ENCODE data around the gene DCBLD1.
A peak's percentile ranks its signal among the peaks of the same experiment; 100 is the strongest.

The DCBLD1 gene

GRCh38 chr6:117561128-117561527, 78.7 kb downstream of the DCBLD1 start:
- Mint-ChIP-seq H3K4me1 (no peaks in the 10 kb centered on the region), H3K9me3 (no peaks in the 10 kb centered on the region), H3K27ac (ENCODE audit: low read depth) (no peak overlapping the region), H3K4me3 (no peak overlapping the region), H3K27me3 (no peaks in the 10 kb centered on the region), H3K36me3 (ENCODE audit: insufficient read depth) (peaks cover 16% of the 10 kb centered on the region)
- ATAC-seq (replicated peaks; ENCODE audit: extremely low read depth, poor library complexity, severe bottlenecking) (no peak), DNase-seq (ENCODE audit: low spot score in 2 of 2) (no peak)

- Mint-ChIP-seq H3K4me3 (no peak overlapping the region), H3K9me3 (no peaks in the 10 kb centered on the region), H3K27me3 (no peaks in the 10 kb centered on the region), H3K36me3 (ENCODE audit: insufficient read depth) (peaks cover 24% of the 10 kb centered on the region), H3K27ac (ENCODE audit: low read depth) (no peak overlapping the region), H3K4me1 (no peaks in the 10 kb centered on the region)
- DNase-seq (ENCODE audit: low spot score in 2 of 2) (no peak), ATAC-seq (replicated peaks; ENCODE audit: extremely low read depth, poor library complexity, severe bottlenecking) (no peak)
Observed at GRCh38 chr6:117564681-117565080, 82.2 kb downstream of the DCBLD1 start.

- Mint-ChIP-seq H3K36me3 (ENCODE audit: insufficient read depth) (peaks cover 34% of the 10 kb centered on the region), H3K4me3 (no peak overlapping the region), H3K4me1 (peaks cover 9% of the 10 kb centered on the region), H3K27me3 (no peaks in the 10 kb centered on the region), H3K27ac (ENCODE audit: low read depth) (no peak overlapping the region), H3K9me3 (no peaks in the 10 kb centered on the region)
- no peak for DNase-seq (ENCODE audit: low spot score in 2 of 2)
- no peak for ATAC-seq (replicated peaks; ENCODE audit: extremely low read depth, poor library complexity, severe bottlenecking)
Observed at GRCh38 chr6:117568247-117568646, 85.8 kb downstream of the DCBLD1 start.

- H3K27me3 Mint-ChIP-seq = no peaks in the 10 kb centered on the region
- H3K4me1 Mint-ChIP-seq = peaks cover 9% of the 10 kb centered on the region
- no peaks in the 10 kb centered on the region for H3K9me3 Mint-ChIP-seq
- H3K4me3 Mint-ChIP-seq = no peak overlapping the region
- ATAC-seq (replicated peaks; ENCODE audit: extremely low read depth, poor library complexity, severe bottlenecking) (no peak), DNase-seq (ENCODE audit: low spot score in 2 of 2) (no peak)
- peaks cover 35% of the 10 kb centered on the region for H3K36me3 Mint-ChIP-seq (ENCODE audit: insufficient read depth)
- H3K27ac Mint-ChIP-seq (ENCODE audit: low read depth) = no peak overlapping the region
Observed at GRCh38 chr6:117568831-117569410, 86.4 kb downstream of the DCBLD1 start.

- H3K4me3 Mint-ChIP-seq = no peak overlapping the region
- ATAC-seq (replicated peaks; ENCODE audit: extremely low read depth, poor library complexity, severe bottlenecking) (no peak), DNase-seq (ENCODE audit: low spot score in 2 of 2) (no peak)
- no peaks in the 10 kb centered on the region for H3K27me3 Mint-ChIP-seq
- no peaks in the 10 kb centered on the region for H3K9me3 Mint-ChIP-seq
- H3K36me3 Mint-ChIP-seq (ENCODE audit: insufficient read depth) = peaks cover 30% of the 10 kb centered on the region
- peak overlapping the region; percentile 63 for H3K27ac Mint-ChIP-seq (ENCODE audit: low read depth)
- peaks cover 9% of the 10 kb centered on the region for H3K4me1 Mint-ChIP-seq
Observed at GRCh38 chr6:117573006-117573680, 90.7 kb downstream of the DCBLD1 start.

GRCh38 chr6:117574198-117574597, 91.7 kb downstream of the DCBLD1 start:
- H3K4me3 Mint-ChIP-seq = no peak overlapping the region
- H3K4me1 Mint-ChIP-seq = peaks cover 9% of the 10 kb centered on the region
- H3K27me3 Mint-ChIP-seq = no peaks in the 10 kb centered on the region

GRCh38 chr6:117585647-117586046, 103.2 kb downstream of the DCBLD1 start:
- no peaks in the 10 kb centered on the region for H3K27me3 Mint-ChIP-seq
- peaks cover 12% of the 10 kb centered on the region for H3K36me3 Mint-ChIP-seq (ENCODE audit: insufficient read depth)
- H3K9me3 Mint-ChIP-seq = no peaks in the 10 kb centered on the region
- H3K27ac Mint-ChIP-seq (ENCODE audit: low read depth) = peak overlapping the region; percentile 36
- H3K4me1 Mint-ChIP-seq = peaks cover 45% of the 10 kb centered on the region
- H3K4me3 Mint-ChIP-seq = no peak overlapping the region
- no peak for ATAC-seq (replicated peaks; ENCODE audit: extremely low read depth, poor library complexity, severe bottlenecking)
- DNase-seq (ENCODE audit: low spot score in 2 of 2) = no peak

More at GRCh38 chr6:117574198-117574597, 91.7 kb downstream of the DCBLD1 start:
- peaks cover 25% of the 10 kb centered on the region for H3K36me3 Mint-ChIP-seq (ENCODE audit: insufficient read depth)
- ATAC-seq (replicated peaks; ENCODE audit: extremely low read depth, poor library complexity, severe bottlenecking) = no peak
- DNase-seq (ENCODE audit: low spot score in 2 of 2) = no peak
- no peaks in the 10 kb centered on the region for H3K9me3 Mint-ChIP-seq
- no peak overlapping the region for H3K27ac Mint-ChIP-seq (ENCODE audit: low read depth)

GRCh38 chr6:117590447-117590846, 108.0 kb downstream of the DCBLD1 start:
- DNase-seq (ENCODE audit: low spot score in 2 of 2) = no peak
- no peaks in the 10 kb centered on the region for H3K27me3 Mint-ChIP-seq
- H3K36me3 Mint-ChIP-seq (ENCODE audit: insufficient read depth) = peaks cover 12% of the 10 kb centered on the region
- no peak for ATAC-seq (replicated peaks; ENCODE audit: extremely low read depth, poor library complexity, severe bottlenecking)
- H3K4me3 Mint-ChIP-seq = no peak overlapping the region
- peaks cover 18% of the 10 kb centered on the region for H3K4me1 Mint-ChIP-seq
- no peaks in the 10 kb centered on the region for H3K9me3 Mint-ChIP-seq
- H3K27ac Mint-ChIP-seq (ENCODE audit: low read depth) = no peak overlapping the region

- H3K36me3 Mint-ChIP-seq (ENCODE audit: insufficient read depth) = peaks cover 12% of the 10 kb centered on the region
- no peak overlapping the region for H3K27ac Mint-ChIP-seq (ENCODE audit: low read depth)
- ATAC-seq (replicated peaks; ENCODE audit: extremely low read depth, poor library complexity, severe bottlenecking) = no peak
- peaks cover 19% of the 10 kb centered on the region for H3K4me1 Mint-ChIP-seq
- H3K27me3 Mint-ChIP-seq = no peaks in the 10 kb centered on the region
- no peaks in the 10 kb centered on the region for H3K9me3 Mint-ChIP-seq
- H3K4me3 Mint-ChIP-seq = no peak overlapping the region
- DNase-seq (ENCODE audit: low spot score in 2 of 2) = no peak
Observed at GRCh38 chr6:117591405-117591804, 108.9 kb downstream of the DCBLD1 start.

GRCh38 chr6:117592983-117593759, 110.7 kb downstream of the DCBLD1 start:
- peaks cover 10% of the 10 kb centered on the region for H3K4me1 Mint-ChIP-seq
- ATAC-seq (replicated peaks; ENCODE audit: extremely low read depth, poor library complexity, severe bottlenecking) (no peak), DNase-seq (ENCODE audit: low spot score in 2 of 2) (no peak)
- no peak overlapping the region for H3K27ac Mint-ChIP-seq (ENCODE audit: low read depth)
- peaks cover 12% of the 10 kb centered on the region for H3K36me3 Mint-ChIP-seq (ENCODE audit: insufficient read depth)
- H3K9me3 Mint-ChIP-seq = no peaks in the 10 kb centered on the region
- no peak overlapping the region for H3K4me3 Mint-ChIP-seq
- no peaks in the 10 kb centered on the region for H3K27me3 Mint-ChIP-seq

- no peaks in the 10 kb centered on the region for H3K27me3 Mint-ChIP-seq
- ATAC-seq (replicated peaks; ENCODE audit: extremely low read depth, poor library complexity, severe bottlenecking) (no peak), DNase-seq (ENCODE audit: low spot score in 2 of 2) (no peak)
- H3K36me3 Mint-ChIP-seq (ENCODE audit: insufficient read depth) = peaks cover 7% of the 10 kb centered on the region
- peaks cover 22% of the 10 kb centered on the region for H3K4me1 Mint-ChIP-seq
- no peaks in the 10 kb centered on the region for H3K9me3 Mint-ChIP-seq
- H3K27ac Mint-ChIP-seq (ENCODE audit: low read depth) = no peak overlapping the region
- no peak overlapping the region for H3K4me3 Mint-ChIP-seq
Observed at GRCh38 chr6:117595099-117595923, 112.8 kb downstream of the DCBLD1 start.

- Mint-ChIP-seq H3K4me3 (no peak overlapping the region), H3K36me3 (ENCODE audit: insufficient read depth) (peaks cover 19% of the 10 kb centered on the region), H3K4me1 (peaks cover 33% of the 10 kb centered on the region), H3K27ac (ENCODE audit: low read depth) (no peak overlapping the region), H3K9me3 (no peaks in the 10 kb centered on the region), H3K27me3 (no peaks in the 10 kb centered on the region)
- no peak for DNase-seq (ENCODE audit: low spot score in 2 of 2)
- ATAC-seq (replicated peaks; ENCODE audit: extremely low read depth, poor library complexity, severe bottlenecking) = no peak
Observed at GRCh38 chr6:117597755-117598154, 115.3 kb downstream of the DCBLD1 start.

All from central memory CD8-positive, alpha-beta T cell (primary cell).